ENCODE results near the gene LAMTOR4.

GRCh38 chr7:100175296-100175935 is 26.7 kb downstream of the LAMTOR4 start:
- no peak for TF ChIP-seq REST (IDR thresholded peaks at IDR 0.05; ENCODE audit: low read depth)
- TF ChIP-seq MAX (IDR thresholded peaks at IDR 0.05): no peak
- TF ChIP-seq TAF1 (IDR thresholded peaks at IDR 0.05; ENCODE audit: low read depth): no peak

Measured in Ishikawa (cell line).